Endothelial cell of umbilical vein (primary cell): ENCODE results near the gene CABLES1. TPM values are rescaled to one million over a fixed set of nuclear protein-coding genes. Genes with fewer than 3 reads are reported as not detected.
"Not testable (repeated sequence)": the region's sequence is repeated elsewhere in the genome, so short reads cannot be mapped to it uniquely, and the experiment has no call there.

ENCODE experiments used
- BruUV-seq: library from RNA; stranded (reverse); fragments of 400-500 nt; replicated peaks from 2 replicates; lab custom pipeline; 2021; lab: Mats Ljungman, UMichigan
- CTCF ChIA-PET: fragments of 300-600, 350-600 bp; sonication (Branson Sonifier 250); formaldehyde crosslinking; loops from one replicate; lab custom pipeline; 2021; ENCODE audit warnings: antibody characterized with exemption, inconsistent platforms; lab: Charles Lee
- POLR2A ChIA-PET: fragments of 300-600, 350-600 bp; sonication (Branson Sonifier 250); formaldehyde crosslinking; loops from one replicate; lab custom pipeline; 2021; ENCODE audit warnings: antibody characterized with exemption, inconsistent platforms; lab: Charles Lee
- DNase-seq: peaks from one replicate; pipeline ENCODE4 v3.0.0-alpha.2; 2011; ENCODE audit warnings: low read depth, low spot score
- FAIRE-seq: peaks from 2 replicates; lab custom pipeline; 2011; peaks lifted over from hg19 to GRCh38; lab: Jason Lieb, UNC
- H2AFZ ChIP-seq: 2 replicates; pipeline ENCODE4 v1.6.0; 2012; ENCODE audit warnings: low read depth, low read length, control low read depth, inconsistent platforms
- H3K27ac ChIP-seq: 2 replicates; pipeline ENCODE4 v1.5.1; 2011; ENCODE audit warnings: low read depth, mild to moderate bottlenecking, control low read depth, low read length, moderate library complexity; ENCODE audit not compliant: insufficient read depth
- H3K27me3 ChIP-seq, 2 experiments: 2 replicates each; pipeline versions ENCODE4 v1.6.0 to v1.6.1; 2011; ENCODE audit warnings: low read length in 2 of 2, mixed read lengths in 1 of 2; ENCODE audit not compliant: control insufficient read depth in 2 of 2, insufficient read depth in 2 of 2
- H3K36me3 ChIP-seq, 2 experiments: 2 replicates in 1 of 2; 3 replicates in 1 of 2; pipeline ENCODE4 v1.5.1; 2011; ENCODE audit warnings: low read length in 2 of 2, mild to moderate bottlenecking in 1 of 2, moderate library complexity in 1 of 2; ENCODE audit not compliant: control insufficient read depth in 2 of 2, insufficient read depth in 2 of 2; ENCODE audit errors: extremely low read depth in 1 of 2
- H3K4me1 ChIP-seq: 3 replicates; pipeline ENCODE4 v1.5.1; 2011; ENCODE audit warnings: mild to moderate bottlenecking, low read length; ENCODE audit not compliant: control insufficient read depth, insufficient read depth; ENCODE audit errors: extremely low read depth
- H3K4me2 ChIP-seq: 2 replicates; pipeline ENCODE4 v1.6.1; 2011; ENCODE audit warnings: low read length, control low read depth, mixed read lengths; ENCODE audit not compliant: insufficient read depth
- H3K4me3 ChIP-seq, 3 experiments: fragments of 200-600 bp in 1 of 3; sonication (generic), shearing (Covaris generic) in 1 of 3; replicated peaks in 1 of 3; 2 replicates each; pipeline ENCODE4 v1.5.1; 2011 to 2016; ENCODE audit warnings: control low read depth in 3 of 3, low read length in 3 of 3, mild to moderate bottlenecking in 2 of 3, inconsistent platforms in 1 of 3, low read depth in 1 of 3, moderate library complexity in 1 of 3; ENCODE audit not compliant: insufficient read depth in 1 of 3
- H3K79me2 ChIP-seq: 2 replicates; pipeline ENCODE4 v1.6.0; 2012; ENCODE audit warnings: low read length, inconsistent platforms; ENCODE audit not compliant: control insufficient read depth, insufficient read depth
- H3K9ac ChIP-seq: replicated peaks from 2 replicates; pipeline ENCODE3; 2011; ENCODE audit warnings: low read length, control low read depth; ENCODE audit not compliant: insufficient read depth; ENCODE audit errors: extremely low read depth
- H3K9me1 ChIP-seq: replicated peaks from 3 replicates; pipeline ENCODE4 v1.6.0; 2011; ENCODE audit warnings: mild to moderate bottlenecking, low read length; ENCODE audit not compliant: control insufficient read depth, insufficient read depth; ENCODE audit errors: extremely low read depth
- H3K9me3 ChIP-seq: replicated peaks from 2 replicates; pipeline ENCODE4 v1.5.1; 2012; ENCODE audit warnings: low read length, inconsistent platforms; ENCODE audit not compliant: control insufficient read depth, insufficient read depth
- H4K20me1 ChIP-seq: replicated peaks from 2 replicates; pipeline ENCODE3; 2011; ENCODE audit warnings: mild to moderate bottlenecking, low read length; ENCODE audit not compliant: control insufficient read depth, insufficient read depth; ENCODE audit errors: extremely low read depth
- EZH2 ChIP-seq: IDR thresholded peaks from 2 replicates; pipeline ENCODE4 v1.6.1; 2012; ENCODE audit warnings: borderline replicate concordance, low read depth, mild to moderate bottlenecking, moderate library complexity, low read length, inconsistent platforms; ENCODE audit not compliant: severe bottlenecking
- GATA2 ChIP-seq: IDR thresholded peaks from 2 replicates; pipeline ENCODE4 v1.7.0; 2011; ENCODE audit warnings: low read depth, mild to moderate bottlenecking, moderate library complexity, mixed read lengths, low read length; ENCODE audit not compliant: insufficient read length, insufficient read depth
- JUN ChIP-seq: IDR thresholded peaks from 2 replicates; pipeline ENCODE4 v1.6.1; 2011; ENCODE audit warnings: borderline replicate concordance, low read depth; ENCODE audit not compliant: insufficient read length, insufficient read depth
- MYC ChIP-seq: IDR thresholded peaks from one replicate; pipeline ENCODE4 v1.6.1; 2011; ENCODE audit warnings: mild to moderate bottlenecking, low read depth, low read length
- POLR2AphosphoS5 ChIP-seq: IDR thresholded peaks from 2 replicates; pipeline ENCODE4 v1.6.1; 2012; ENCODE audit warnings: low read depth, mild to moderate bottlenecking, control low read depth, low read length, moderate library complexity; ENCODE audit not compliant: insufficient read depth
- dilution Hi-C: fragments of 300-500 bp; cut with MboI; formaldehyde crosslinking; loops from one replicate; pipeline ENCODE4 v1.15.0; 2019; ENCODE audit warnings: low sequenced_read_pairs; ENCODE audit not compliant: extremely low pct_ligation_motif_present
- intact Hi-C: fragments of 100-400 bp; cut with micrococcal nuclease; formaldehyde crosslinking; loops from one replicate; pipeline ENCODE4 v1.10.0; 2022
- polyA plus RNA-seq, 4 experiments: library from polyadenylated mRNA; depleted of rRNA in 3 of 4; stranded (reverse) in 3 of 4; unstranded in 1 of 4; fragments of >200 nt; gene quantifications; 2 replicates each; pipeline versions ENCODE4 v1.2.1 to v1.2.3, GENCODE V29; 2011 to 2012; ENCODE audit warnings: missing spikeins in 1 of 4
- total RNA-seq: library from RNA; stranded (reverse); gene quantifications from 2 replicates; pipeline ENCODE4 v1.2.3, GENCODE V29; 2021
- TF ChIP-seq, protein P1 (sequence below), 2 donors: IDR thresholded peaks; 1 replicate in 1 of 2; 2 replicates in 1 of 2; pipeline ENCODE4 v1.5.1; 2011; ENCODE audit warnings: low read length in 2 of 2, mild to moderate bottlenecking in 2 of 2, moderate library complexity in 2 of 2, control low read depth in 1 of 2, inconsistent platforms in 1 of 2, low read depth in 1 of 2; ENCODE audit not compliant: insufficient read depth in 1 of 2; ENCODE audit errors: extremely low read depth in 1 of 2
- TF ChIP-seq, protein P2 (sequence below): IDR thresholded peaks from 2 replicates; pipeline ENCODE4 v1.6.1; 2011; ENCODE audit not compliant: insufficient read depth, insufficient read length

CABLES1 gene
- total and polyA plus RNA-seq, 2 donors (not counting 3 experiments of a cell fraction or from before 2014, with no cell fraction given): 40.2 to 71.1 TPM

DNA sequence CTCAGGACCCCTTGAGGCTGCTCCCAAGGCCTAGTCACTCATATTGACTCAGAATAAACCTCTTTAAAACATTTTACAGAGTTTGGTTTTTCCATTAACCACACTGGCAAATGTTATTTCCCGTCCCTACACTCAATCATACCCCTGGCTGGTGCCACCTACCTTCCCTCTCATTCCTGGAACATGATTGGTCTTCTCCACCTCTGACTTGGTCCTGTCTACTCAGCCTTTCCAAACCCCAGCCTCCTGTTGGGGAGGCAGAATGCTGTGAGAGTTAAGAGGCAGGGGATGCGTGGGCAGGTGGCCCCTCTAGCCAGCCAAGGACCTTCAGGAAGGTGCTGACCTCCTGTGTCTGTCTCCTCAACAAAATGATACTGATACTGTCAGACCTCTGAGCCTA, 149.3 kb downstream of the CABLES1 start:
- no peak overlapping the region for H3K4me3 ChIP-seq
- H3K79me2 ChIP-seq: no peaks in the 10 kb centered on the region
- TF ChIP-seq MYC: no peak
- TF ChIP-seq GATA2: no peak
- TF ChIP-seq, protein P1, sequence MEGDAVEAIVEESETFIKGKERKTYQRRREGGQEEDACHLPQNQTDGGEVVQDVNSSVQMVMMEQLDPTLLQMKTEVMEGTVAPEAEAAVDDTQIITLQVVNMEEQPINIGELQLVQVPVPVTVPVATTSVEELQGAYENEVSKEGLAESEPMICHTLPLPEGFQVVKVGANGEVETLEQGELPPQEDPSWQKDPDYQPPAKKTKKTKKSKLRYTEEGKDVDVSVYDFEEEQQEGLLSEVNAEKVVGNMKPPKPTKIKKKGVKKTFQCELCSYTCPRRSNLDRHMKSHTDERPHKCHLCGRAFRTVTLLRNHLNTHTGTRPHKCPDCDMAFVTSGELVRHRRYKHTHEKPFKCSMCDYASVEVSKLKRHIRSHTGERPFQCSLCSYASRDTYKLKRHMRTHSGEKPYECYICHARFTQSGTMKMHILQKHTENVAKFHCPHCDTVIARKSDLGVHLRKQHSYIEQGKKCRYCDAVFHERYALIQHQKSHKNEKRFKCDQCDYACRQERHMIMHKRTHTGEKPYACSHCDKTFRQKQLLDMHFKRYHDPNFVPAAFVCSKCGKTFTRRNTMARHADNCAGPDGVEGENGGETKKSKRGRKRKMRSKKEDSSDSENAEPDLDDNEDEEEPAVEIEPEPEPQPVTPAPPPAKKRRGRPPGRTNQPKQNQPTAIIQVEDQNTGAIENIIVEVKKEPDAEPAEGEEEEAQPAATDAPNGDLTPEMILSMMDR (IDR thresholded peaks at IDR 0.05; ENCODE audit: extremely low read depth in 1 of 2, insufficient read depth in 1 of 2, low read depth in 1 of 2, low read length in 2 of 2): no peak
- TF ChIP-seq EZH2: no peak
- TF ChIP-seq POLR2AphosphoS5: no peak
- TF ChIP-seq JUN: no peak
- TF ChIP-seq, protein P2, sequence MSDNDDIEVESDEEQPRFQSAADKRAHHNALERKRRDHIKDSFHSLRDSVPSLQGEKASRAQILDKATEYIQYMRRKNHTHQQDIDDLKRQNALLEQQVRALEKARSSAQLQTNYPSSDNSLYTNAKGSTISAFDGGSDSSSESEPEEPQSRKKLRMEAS: no peak
- no peaks in the 10 kb centered on the region for H4K20me1 ChIP-seq
- BruUV-seq: no TSS peak
- no peaks in the 10 kb centered on the region for H3K9me3 ChIP-seq
- H3K27me3 ChIP-seq: no peaks in the 10 kb centered on the region
- dilution Hi-C loops (no loop called here), intact Hi-C loops (no loop called here)
- H3K36me3 ChIP-seq: no peaks in the 10 kb centered on the region
- no peak overlapping the region for H3K4me2 ChIP-seq
- H3K27ac ChIP-seq: no peak overlapping the region
- no peaks in the 10 kb centered on the region for H3K9me1 ChIP-seq
- DNase-seq (no peak), FAIRE-seq (no peak)
- H2AFZ ChIP-seq: no peak overlapping the region
- POLR2A ChIA-PET: no interaction called here
- CTCF ChIA-PET: interaction anchor here (0.9 kb wide), 1 partner anchor 13 kb away, joined by 3 read pairs; no protein-coding TSS in a partner anchor
- no peak overlapping the region for H3K9ac ChIP-seq
- peaks cover 37% of the 10 kb centered on the region for H3K4me1 ChIP-seq

DNA sequence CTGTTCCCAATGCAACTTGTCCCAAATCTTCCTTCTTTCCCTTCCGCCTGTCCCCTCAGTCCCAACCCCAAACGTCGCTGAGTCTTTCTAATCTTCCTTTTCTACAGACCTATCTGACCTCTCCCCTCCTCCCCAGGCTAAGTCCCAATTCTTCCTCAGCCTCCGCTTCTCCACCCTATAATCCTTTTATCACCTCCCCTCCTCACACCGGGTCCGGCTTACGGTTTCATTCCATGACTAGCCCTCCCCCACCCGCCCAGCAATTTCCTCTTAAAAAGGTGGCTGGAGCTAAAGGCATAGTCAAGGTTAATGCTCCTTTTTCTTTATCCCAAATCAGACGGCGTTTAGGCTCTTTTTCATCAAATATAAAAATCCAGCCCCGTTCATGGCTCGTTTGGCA, 150.3 kb downstream of the CABLES1 start:
- H3K4me2 ChIP-seq, H3K36me3 ChIP-seq, DNase-seq, H3K9ac ChIP-seq, H3K9me1 ChIP-seq, POLR2A ChIA-PET, H3K9me3 ChIP-seq, H3K79me2 ChIP-seq, intact Hi-C loops, BruUV-seq, H2AFZ ChIP-seq, H4K20me1 ChIP-seq, FAIRE-seq, H3K4me3 ChIP-seq, H3K27ac ChIP-seq, H3K27me3 ChIP-seq, dilution Hi-C loops, CTCF ChIA-PET: not testable (repeated sequence)
- peaks cover 27% of the 10 kb centered on the region for H3K4me1 ChIP-seq
